Stomach (tissue), 4 donors: ENCODE results near the gene FGFBP1.

Source experiments
- EP300 ChIP-seq: sonication (generic); formaldehyde crosslinking; IDR thresholded peaks from one replicate; pipeline ENCODE4 v1.6.1; 2017; ENCODE audit warnings: antibody characterized with exemption
- POLR2A ChIP-seq, 4 donors: fragments of 450-650 bp; IDR thresholded peaks; one replicate each; pipeline ENCODE4 v1.6.1; 2016; ENCODE audit warnings: antibody characterized with exemption in 4 of 4, control low read depth in 2 of 4, mild to moderate bottlenecking in 1 of 4, moderate library complexity in 1 of 4
- TF ChIP-seq, protein P1 (sequence below), 7 experiments: fragments of 450-650 bp in 4 of 7; fragments of 200-600 bp in 3 of 7; sonication (generic) in 3 of 7; IDR thresholded peaks; one replicate each; pipeline ENCODE4 v1.5.1; 2016 to 2019; ENCODE audit warnings: antibody characterized with exemption in 7 of 7, control low read depth in 2 of 7, mild to moderate bottlenecking in 1 of 7

DNA sequence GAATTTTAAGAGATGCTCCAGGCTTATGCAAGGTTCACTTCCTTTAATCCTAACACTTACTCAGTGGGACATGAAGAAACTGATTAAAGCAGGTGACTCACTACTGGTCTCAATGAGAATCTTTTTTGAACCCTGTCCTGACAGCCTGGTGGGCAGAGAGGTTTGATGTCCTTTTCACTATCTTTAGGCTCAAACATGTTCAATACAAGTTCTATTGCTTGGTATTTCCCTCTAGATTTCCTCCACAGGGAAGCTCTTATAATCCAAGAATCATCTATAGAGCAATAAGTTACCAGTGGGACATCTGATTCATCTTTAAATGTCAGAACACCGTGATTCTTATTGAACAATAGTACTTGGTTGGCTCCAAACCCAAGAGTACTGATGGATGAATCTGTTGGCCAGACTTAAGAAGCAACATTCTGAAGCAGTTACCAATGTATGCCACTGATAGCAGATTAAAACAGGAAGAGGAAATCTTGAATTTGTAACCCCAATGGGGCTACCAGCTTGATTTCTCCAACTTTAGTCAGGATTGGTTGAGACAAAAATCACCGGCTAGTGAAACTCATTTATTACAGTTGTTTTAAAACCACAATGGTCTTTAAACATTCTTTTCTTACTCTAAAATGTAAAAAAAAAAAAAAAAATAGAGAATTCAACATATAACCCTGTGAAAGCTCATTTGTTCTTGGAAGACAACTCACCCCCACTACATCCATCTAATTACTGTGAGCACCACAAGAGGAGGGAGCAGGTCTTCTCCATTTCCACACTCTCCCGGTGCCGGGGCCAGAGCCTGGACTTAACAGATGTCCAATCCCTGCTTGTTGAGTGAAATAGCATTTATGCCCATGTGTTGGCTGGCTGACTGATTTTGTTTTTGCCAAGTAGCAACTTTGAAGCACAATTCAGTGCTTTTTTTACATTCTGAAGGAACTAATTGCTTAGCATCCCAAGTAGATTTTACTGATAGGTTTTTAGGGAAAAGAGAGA, 43.3 kb downstream of the FGFBP1 start:
- TF ChIP-seq, protein P1, sequence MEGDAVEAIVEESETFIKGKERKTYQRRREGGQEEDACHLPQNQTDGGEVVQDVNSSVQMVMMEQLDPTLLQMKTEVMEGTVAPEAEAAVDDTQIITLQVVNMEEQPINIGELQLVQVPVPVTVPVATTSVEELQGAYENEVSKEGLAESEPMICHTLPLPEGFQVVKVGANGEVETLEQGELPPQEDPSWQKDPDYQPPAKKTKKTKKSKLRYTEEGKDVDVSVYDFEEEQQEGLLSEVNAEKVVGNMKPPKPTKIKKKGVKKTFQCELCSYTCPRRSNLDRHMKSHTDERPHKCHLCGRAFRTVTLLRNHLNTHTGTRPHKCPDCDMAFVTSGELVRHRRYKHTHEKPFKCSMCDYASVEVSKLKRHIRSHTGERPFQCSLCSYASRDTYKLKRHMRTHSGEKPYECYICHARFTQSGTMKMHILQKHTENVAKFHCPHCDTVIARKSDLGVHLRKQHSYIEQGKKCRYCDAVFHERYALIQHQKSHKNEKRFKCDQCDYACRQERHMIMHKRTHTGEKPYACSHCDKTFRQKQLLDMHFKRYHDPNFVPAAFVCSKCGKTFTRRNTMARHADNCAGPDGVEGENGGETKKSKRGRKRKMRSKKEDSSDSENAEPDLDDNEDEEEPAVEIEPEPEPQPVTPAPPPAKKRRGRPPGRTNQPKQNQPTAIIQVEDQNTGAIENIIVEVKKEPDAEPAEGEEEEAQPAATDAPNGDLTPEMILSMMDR (IDR thresholded peaks at IDR 0.05): no peak
- TF ChIP-seq EP300 (no peak), POLR2A (IDR thresholded peaks at IDR 0.05) (no peak)
